Stimulated activated CD4-positive, alpha-beta T cell treated with anti-CD3 and anti-CD28 coated beads, Interleukin-4, amount 100 ng/mL, for 4 hours (primary cell): ENCODE data around the gene ANGEL2.
"Not testable (repeated sequence)": the region's sequence is repeated elsewhere in the genome, so short reads cannot be mapped to it uniquely, and the experiment has no call there.

Experiments
- DNase-seq, 2 experiments: peaks; one replicate each; pipeline ENCODE4 v3.0.0-alpha.2; 2020

The ANGEL2 gene, protein sequence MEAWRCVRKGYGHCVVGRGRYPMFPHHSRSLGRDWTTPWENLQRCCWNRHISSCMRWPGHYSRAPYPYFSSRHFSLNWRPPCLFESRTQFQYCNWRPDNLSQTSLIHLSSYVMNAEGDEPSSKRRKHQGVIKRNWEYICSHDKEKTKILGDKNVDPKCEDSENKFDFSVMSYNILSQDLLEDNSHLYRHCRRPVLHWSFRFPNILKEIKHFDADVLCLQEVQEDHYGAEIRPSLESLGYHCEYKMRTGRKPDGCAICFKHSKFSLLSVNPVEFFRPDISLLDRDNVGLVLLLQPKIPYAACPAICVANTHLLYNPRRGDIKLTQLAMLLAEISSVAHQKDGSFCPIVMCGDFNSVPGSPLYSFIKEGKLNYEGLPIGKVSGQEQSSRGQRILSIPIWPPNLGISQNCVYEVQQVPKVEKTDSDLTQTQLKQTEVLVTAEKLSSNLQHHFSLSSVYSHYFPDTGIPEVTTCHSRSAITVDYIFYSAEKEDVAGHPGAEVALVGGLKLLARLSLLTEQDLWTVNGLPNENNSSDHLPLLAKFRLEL

GRCh38 chr1:213015099-213016050 is at the start of gene ANGEL2:
Gene ANGEL2, minus strand, starts transcription at chr1:213015867. Its CDS starts 196 bp downstream, at chr1:213015671.
- peak; percentile 92 to 96 for DNase-seq

DNA sequence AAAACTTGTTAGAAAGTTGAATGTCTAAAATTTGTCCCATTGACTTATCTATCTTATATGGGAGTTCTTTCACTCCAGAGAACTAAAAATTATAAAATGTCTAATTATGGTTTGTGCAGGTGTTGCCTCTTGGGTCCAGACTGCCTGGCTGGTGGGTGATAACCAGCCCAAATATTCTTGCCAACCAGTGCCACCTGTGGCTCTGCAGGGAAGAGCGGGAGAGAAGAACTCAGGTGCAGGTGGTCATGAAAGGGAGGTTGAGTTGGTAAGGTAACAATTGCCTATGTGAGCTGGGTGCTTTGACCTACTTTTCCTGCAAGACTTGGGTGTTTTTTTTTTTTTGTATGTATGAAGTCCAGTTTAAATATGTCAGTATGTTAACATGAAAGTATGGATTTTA is 45.6 kb upstream of the ANGEL2 start:
- DNase-seq: no peak

DNA sequence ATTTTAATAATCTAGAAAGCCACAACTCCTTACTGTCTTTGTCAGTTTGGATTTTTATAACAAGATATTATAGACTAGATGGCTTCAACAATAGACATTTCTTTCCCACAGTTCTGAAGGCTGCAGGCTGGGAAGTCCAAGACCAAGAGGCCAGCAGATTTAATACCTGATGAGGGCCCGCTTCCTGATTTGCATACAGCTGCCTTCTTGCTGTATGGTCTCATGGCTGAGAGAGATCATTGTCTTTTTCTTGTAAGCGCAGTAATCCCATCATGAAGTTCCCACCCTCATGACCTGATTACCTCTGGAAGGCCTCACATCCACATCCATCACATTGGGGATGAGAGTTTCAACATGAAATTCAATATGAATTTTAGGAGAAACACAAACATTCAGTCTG is 45.2 kb upstream of the ANGEL2 start:
- DNase-seq: no peak

- no peak for DNase-seq
Measured at GRCh38 chr1:213057264-213058059, 41.8 kb upstream of the ANGEL2 start.

DNA sequence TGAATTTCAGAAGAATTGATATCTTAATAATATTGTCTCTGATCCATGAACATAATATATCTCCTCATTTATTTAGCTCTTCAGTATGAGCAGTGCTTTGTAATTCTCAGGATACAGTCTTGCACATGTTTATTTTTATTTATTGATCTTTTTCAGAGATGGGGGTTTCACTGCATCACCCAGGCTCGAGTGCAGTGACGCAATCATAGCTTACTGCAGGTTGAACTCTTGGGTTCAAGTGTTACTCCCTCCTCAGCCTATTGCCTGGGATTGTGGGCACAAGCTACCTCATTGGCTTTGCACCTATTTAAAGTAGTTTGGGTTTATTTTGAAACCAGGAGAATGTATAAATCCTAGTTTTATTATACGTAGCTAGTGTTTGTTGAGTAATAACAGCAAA is 40.1 kb upstream of the ANGEL2 start:
- DNase-seq: no peak

GRCh38 chr1:213054733-213055591 is 39.3 kb upstream of the ANGEL2 start:
- DNase-seq: no peak

DNA sequence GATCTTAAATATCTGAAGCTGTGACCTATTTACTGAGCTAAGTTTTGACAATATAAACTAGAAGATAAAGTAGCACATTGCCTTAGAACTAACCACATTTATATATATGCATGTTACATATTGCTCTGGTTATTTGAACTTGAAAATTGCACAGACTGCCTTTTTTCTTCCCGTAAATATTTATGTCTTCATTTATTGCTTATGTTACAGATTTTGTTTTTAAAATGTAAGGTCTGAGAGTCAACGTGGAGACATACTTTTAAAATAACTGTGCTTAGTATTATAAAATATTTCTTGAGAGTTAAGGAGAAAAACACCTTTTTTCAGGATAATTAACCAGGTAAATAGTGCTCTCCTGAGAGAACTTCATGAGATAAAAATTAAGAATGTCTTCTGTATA is 38.5 kb upstream of the ANGEL2 start:
- DNase-seq: no peak

DNA sequence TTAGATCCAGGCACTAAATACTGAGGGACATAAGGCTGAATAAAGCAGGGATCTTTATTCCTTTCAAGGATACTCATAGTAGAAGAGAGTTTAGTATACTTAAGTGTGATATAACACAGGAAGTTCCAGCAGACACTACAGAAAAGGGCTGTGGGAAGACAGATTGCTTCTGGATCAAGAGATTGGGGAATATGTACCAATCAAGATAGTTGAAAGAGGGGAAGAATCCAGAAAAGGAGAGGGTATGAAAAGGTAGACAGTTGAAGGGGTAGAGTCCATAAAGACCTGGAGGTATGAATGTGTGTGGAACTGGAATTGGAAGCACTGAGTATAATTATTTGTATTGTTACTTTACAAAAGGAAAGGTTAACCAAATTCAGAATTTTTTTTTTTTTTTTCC is 37.8 kb upstream of the ANGEL2 start:
- DNase-seq: no peak

DNA sequence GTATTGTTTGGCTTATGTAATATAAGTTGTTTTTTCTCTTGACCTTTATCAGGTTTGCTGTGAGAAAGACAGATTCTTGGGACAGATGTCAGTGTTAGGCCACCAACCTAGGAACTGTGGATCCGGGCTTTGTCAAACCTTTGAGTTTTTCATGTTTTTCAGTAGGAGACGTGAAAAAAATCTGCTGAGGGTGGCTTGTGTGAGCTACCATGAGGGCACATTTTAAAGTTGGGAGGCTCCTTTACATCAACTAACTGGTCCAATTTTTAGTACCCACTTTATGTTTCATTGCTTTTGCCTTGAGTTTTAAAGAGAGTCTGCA is 36.2 kb upstream of the ANGEL2 start:
- DNase-seq: no peak

DNA sequence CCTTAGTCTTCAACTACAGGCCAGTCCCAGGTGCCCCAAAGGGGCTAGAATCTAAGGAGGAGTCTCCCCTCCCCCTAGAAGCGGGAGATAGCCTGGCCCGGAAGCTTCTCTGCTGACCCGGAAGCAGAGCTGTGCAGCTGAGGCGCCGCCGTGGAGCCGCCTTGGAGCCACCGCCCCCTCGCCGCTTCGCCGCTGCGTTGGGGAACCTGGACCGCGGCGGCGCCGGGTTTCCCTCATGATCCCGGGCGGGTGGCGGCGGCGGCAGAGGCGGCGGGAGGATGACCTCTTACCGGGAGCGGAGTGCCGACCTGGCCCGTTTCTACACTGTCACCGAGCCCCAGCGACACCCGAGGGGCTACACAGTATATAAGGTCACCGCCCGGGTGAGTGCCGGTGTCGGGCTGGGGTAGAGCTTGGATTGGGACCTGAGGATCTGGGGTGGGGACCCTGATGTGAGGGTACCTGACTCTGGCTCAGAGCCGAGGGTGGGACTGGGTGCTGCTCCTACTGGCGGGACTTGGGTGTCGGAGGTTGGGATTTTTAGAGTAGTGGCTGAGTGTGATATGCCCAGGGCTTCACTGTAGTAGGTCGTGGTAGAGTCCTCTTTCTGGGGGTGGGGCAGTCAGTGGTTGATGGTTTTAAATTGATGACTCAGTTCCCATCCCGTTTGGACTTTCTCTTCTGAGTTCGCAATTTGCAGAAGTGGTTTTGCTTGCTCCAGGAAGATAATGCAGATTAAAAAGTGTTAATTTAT is 35.6 kb upstream of the ANGEL2 start, which contains the start of gene RPS6KC1:
Gene RPS6KC1 (plus strand): TSS at position 115 of the 754 bp plus-strand sequence. CDS start 164 bp downstream, at position 279.
- peak; percentile 80 to 82 for DNase-seq

DNA sequence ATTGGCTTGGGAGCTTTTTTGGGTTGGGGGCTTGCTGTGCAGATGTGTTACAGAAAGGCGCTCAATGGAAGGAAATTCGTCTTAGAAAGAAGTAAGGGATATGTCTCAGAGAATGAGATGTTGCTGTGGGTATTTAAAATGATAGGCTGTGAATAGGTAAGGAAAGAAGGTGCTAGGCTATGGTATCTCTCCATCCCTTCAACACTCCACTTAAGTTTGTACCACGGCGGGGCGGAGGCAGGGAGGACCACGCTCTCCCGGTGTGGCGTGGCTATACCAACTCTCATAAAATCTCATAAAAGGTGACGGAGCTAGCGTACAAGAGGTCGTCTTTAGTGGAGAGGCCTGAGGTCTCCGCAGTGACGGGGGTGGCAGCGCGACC is 35.1 kb upstream of the ANGEL2 start:
- DNase-seq: no peak

GRCh38 chr1:213049232-213049631 is 33.6 kb upstream of the ANGEL2 start:
- DNase-seq: no peak

DNA sequence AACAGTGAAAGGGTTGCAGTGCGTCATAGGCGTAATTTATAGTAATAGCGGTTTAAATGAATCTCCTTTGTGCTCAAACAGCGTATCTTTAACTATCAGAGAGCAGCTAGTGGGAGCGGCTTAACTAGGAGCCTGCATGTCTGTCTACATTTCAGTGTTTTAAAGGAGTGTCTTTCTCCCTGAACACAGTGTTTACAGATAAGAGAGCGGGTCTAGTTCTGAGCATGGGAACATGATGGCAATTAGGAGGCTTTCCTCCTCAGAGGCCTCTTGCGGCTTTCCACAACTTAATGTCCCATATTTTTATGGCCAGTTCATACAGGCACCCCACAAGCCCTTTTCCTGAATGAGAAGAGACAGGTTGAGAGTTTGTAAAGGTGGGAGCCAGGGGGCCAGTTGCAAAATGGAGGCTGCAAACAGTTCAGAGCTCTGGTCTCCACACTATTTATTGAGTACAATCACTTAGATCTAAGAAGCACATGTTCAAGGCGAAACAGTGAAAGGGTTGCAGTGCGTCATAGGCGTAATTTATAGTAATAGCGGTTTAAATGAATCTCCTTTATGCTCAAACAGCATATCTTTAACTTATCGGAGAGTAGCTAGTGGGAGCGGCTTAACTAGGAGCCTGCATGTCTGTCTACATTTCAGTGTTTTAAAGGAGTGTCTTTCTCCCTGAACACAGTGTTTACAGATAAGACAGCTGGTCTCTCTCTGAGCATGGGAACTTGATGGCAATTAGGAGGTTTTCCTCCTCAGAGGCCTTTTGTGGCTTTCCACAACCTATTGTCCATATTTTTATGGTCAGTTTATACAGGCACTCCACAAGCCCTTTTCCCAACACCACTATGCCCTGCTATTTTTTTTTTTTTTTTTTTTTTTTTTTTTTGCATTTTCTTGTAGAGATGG is 29.9 kb upstream of the ANGEL2 start:
- DNase-seq: not testable (repeated sequence)

DNA sequence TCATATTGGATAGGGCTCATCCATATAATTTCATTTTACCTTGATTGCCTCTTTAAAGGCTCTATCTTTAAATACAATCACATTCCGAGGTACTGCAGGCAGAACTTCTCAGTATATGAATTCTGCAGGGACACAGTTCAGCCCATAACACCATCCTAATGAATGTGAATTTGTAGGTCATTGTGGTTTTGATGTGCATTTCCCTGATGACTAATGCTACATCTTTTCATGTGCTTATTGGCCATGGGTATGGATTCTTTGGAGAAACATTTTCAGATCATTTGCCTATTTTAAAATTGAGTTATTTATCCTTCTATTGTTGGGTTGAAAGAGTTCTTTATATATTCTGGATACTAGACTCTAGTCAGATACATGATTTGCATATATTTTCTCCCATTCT is 25.8 kb upstream of the ANGEL2 start:
- DNase-seq: no peak

DNA sequence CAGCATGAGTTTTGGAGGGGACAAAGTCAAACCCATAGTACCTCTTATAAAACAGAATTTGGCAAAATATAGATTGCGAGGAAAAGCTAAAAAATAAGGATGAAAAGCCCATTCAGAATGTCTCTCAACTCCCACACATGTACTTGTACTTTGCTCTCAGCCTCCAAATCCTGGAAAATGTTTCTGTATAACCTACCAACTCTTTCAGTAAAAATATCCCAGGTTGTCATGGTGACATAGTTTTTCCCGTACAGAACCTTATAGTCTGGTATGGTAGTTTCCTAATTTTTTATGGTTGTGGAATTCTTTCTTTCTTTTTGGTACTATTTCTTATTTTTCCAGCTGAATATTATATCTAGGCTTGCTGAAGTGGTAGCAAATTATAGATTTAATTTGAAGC is 19.9 kb upstream of the ANGEL2 start:
- no peak for DNase-seq

- DNase-seq: no peak
Measured at GRCh38 chr1:213034713-213035112, 19.0 kb upstream of the ANGEL2 start.

- no peak for DNase-seq
Measured at GRCh38 chr1:213032651-213033050, 17.0 kb upstream of the ANGEL2 start.

DNA sequence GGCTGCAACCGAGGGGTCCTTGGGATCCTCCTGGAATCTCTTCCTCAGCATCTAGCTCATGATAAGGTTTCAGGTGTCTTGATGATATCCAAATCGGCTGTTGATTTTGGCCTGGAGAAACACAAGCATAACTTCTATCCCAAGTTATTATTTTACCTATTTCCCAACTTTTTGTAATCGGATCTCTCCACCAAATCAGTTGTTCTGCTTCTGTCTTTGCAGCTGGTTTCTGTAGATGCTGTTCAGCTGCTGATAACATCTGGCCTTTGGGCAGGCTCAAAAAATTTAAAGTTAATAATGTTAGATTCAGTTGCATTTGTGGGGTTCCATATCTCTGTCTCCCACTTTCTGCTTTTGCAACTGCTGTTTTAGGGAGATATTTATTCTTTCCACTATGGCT is 11.4 kb upstream of the ANGEL2 start:
- not testable (repeated sequence) for DNase-seq

GRCh38 chr1:213020016-213020415 is 4.3 kb upstream of the ANGEL2 start:
- no peak for DNase-seq

- DNase-seq: no peak
Measured at GRCh38 chr1:213019450-213019849, 3.8 kb upstream of the ANGEL2 start.
